ENCODE results near the gene CRYBB1.

DNA sequence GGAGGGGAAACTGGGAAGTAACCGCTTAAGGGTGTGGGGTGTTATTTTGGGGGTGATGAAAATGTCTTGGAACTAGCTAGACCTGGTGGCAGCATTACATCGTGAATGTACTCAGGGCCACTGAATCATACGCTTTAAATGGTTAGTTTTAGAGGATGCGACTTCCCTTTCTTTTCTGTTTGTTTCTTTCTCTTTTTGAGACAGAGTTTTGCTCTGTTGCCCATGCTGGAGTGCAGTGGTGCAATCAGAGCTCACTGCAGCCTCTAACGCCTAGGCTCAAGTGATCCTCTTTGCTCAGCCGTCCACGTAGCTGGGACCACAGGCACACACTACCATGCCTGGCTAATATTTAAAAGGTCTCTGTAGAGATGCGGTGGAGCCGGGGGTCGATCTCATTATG is 34.0 kb upstream of the CRYBB1 start:
- TF ChIP-seq, protein P1, sequence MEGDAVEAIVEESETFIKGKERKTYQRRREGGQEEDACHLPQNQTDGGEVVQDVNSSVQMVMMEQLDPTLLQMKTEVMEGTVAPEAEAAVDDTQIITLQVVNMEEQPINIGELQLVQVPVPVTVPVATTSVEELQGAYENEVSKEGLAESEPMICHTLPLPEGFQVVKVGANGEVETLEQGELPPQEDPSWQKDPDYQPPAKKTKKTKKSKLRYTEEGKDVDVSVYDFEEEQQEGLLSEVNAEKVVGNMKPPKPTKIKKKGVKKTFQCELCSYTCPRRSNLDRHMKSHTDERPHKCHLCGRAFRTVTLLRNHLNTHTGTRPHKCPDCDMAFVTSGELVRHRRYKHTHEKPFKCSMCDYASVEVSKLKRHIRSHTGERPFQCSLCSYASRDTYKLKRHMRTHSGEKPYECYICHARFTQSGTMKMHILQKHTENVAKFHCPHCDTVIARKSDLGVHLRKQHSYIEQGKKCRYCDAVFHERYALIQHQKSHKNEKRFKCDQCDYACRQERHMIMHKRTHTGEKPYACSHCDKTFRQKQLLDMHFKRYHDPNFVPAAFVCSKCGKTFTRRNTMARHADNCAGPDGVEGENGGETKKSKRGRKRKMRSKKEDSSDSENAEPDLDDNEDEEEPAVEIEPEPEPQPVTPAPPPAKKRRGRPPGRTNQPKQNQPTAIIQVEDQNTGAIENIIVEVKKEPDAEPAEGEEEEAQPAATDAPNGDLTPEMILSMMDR (IDR thresholded peaks at IDR 0.05; ENCODE audit: borderline replicate concordance, extremely low read depth, low read length, poor library complexity, severe bottlenecking), result no peak
- TF ChIP-seq EZH2 (IDR thresholded peaks at IDR 0.05; ENCODE audit: borderline replicate concordance, low read depth, low read length, severe bottlenecking), result no peak

Measured in DND-41 (cell line).